HG03565 (cell line): ENCODE data around the gene UBXN2A.
"Not testable (repeated sequence)": the region's sequence is repeated elsewhere in the genome, so short reads cannot be mapped to it uniquely, and the experiment has no call there.

Experiments used
- ATAC-seq: cut with Tn5 transposase; IDR thresholded peaks from one replicate; pipeline ENCODE4 v1.9.1; 2021; ENCODE audit warnings: mild to moderate bottlenecking, moderate library complexity; ENCODE audit not compliant: unreplicated experiment

UBXN2A gene

GRCh38 chr2:23940718-23941620, 706 bp downstream of the UBXN2A start:
- peak; percentile 47 for ATAC-seq

GRCh38 chr2:23941644-23942043, 1.4 kb downstream of the UBXN2A start:
- ATAC-seq: no peak

GRCh38 chr2:23943666-23944065, 3.4 kb downstream of the UBXN2A start:
- ATAC-seq: no peak

- no peak for ATAC-seq
These were observed 4.3 kb downstream of the UBXN2A start for GRCh38 chr2:23944527-23944926.

GRCh38 chr2:23944976-23945375, 4.7 kb downstream of the UBXN2A start:
- ATAC-seq: no peak

GRCh38 chr2:23947350-23947749, 7.1 kb downstream of the UBXN2A start:
- no peak for ATAC-seq

- ATAC-seq: not testable (repeated sequence)
These were observed 12.3 kb downstream of the UBXN2A start for GRCh38 chr2:23952558-23952957.

- no peak for ATAC-seq
These were observed 13.4 kb downstream of the UBXN2A start for GRCh38 chr2:23953625-23954024.

GRCh38 chr2:23954325-23955014, 14.2 kb downstream of the UBXN2A start:
- no peak for ATAC-seq

- no peak for ATAC-seq
These were observed 27.6 kb downstream of the UBXN2A start for GRCh38 chr2:23967846-23968245.

GRCh38 chr2:23976883-23977282, 36.6 kb downstream of the UBXN2A start:
- no peak for ATAC-seq

GRCh38 chr2:23988371-23988770, 48.1 kb downstream of the UBXN2A start:
- no peak for ATAC-seq

GRCh38 chr2:23992931-23993330, 52.7 kb downstream of the UBXN2A start:
- no peak for ATAC-seq

- ATAC-seq: no peak
These were observed 53.5 kb downstream of the UBXN2A start for GRCh38 chr2:23993736-23994269.

- no peak for ATAC-seq
These were observed 54.3 kb downstream of the UBXN2A start for GRCh38 chr2:23994567-23994966.

- no peak for ATAC-seq
These were observed 67.4 kb downstream of the UBXN2A start for GRCh38 chr2:24007693-24008092.

GRCh38 chr2:24008672-24009366, 68.6 kb downstream of the UBXN2A start:
- ATAC-seq: no peak

- ATAC-seq: no peak
These were observed 69.1 kb downstream of the UBXN2A start for GRCh38 chr2:24009367-24009679.

- no peak for ATAC-seq
These were observed 69.6 kb downstream of the UBXN2A start, which contains the start of gene MFSD2B for GRCh38 chr2:24009680-24010476. MFSD2B (plus strand) TSS chr2:24010085; CDS start chr2:24010097, 12 bp downstream.

GRCh38 chr2:24010477-24011249, 70.4 kb downstream of the UBXN2A start:
- no peak for ATAC-seq
